Loucy (cell line): ENCODE data around the gene KCTD11.
A peak's percentile ranks its signal among the peaks of the same experiment; 100 is the strongest.

Experiments
- H2AFZ ChIP-seq: fragments of 200-600 bp; sonication (generic); 2 replicates; pipeline ENCODE4 v1.6.0; 2016; ENCODE audit warnings: antibody characterized with exemption, mild to moderate bottlenecking, low read length, moderate library complexity
- H3F3A ChIP-seq: fragments of 200-600 bp; 2 replicates; pipeline ENCODE4 v1.6.0; 2016; ENCODE audit warnings: antibody characterized with exemption, low read depth, mild to moderate bottlenecking
- H3K27me3 ChIP-seq: fragments of 200-600 bp; sonication (generic); 2 replicates; pipeline ENCODE4 v1.6.1; 2014; ENCODE audit warnings: low read length, mild to moderate bottlenecking; ENCODE audit not compliant: insufficient read depth, poor library complexity, severe bottlenecking
- H3K36me3 ChIP-seq: fragments of 200-600 bp; sonication (generic); 2 replicates; pipeline ENCODE4 v1.6.1; 2016; ENCODE audit warnings: low read length; ENCODE audit not compliant: insufficient read depth
- H3K4me1 ChIP-seq: fragments of 200-600 bp; sonication (generic); 2 replicates; pipeline ENCODE4 v1.5.1; 2014; ENCODE audit warnings: low read length, mild to moderate bottlenecking; ENCODE audit not compliant: insufficient read depth, poor library complexity, severe bottlenecking
- H3K4me2 ChIP-seq: fragments of 200-600 bp; sonication (generic); 2 replicates; pipeline ENCODE4 v1.6.0; 2014; ENCODE audit warnings: antibody characterized with exemption, low read length, low read depth, mild to moderate bottlenecking; ENCODE audit not compliant: poor library complexity, severe bottlenecking
- H3K4me3 ChIP-seq: fragments of 200-600 bp; sonication (generic); 2 replicates; pipeline ENCODE4 v1.5.1; 2014; ENCODE audit warnings: low read length, mild to moderate bottlenecking, mixed read lengths; ENCODE audit not compliant: poor library complexity, severe bottlenecking
- H3K79me2 ChIP-seq: fragments of 200-600 bp; sonication (generic); 2 replicates; pipeline ENCODE4 v1.6.1; 2014; ENCODE audit warnings: low read length; ENCODE audit not compliant: insufficient read depth
- H3K9ac ChIP-seq: fragments of 200-600 bp; sonication (generic); 2 replicates; pipeline ENCODE4 v1.6.0; 2014; ENCODE audit warnings: mild to moderate bottlenecking, low read depth, low read length, moderate library complexity; ENCODE audit not compliant: poor library complexity, severe bottlenecking
- H3K9me2 ChIP-seq: fragments of 200-600 bp; sonication (generic); replicated peaks from 2 replicates; pipeline ENCODE4 v1.6.1; 2016; ENCODE audit warnings: low read depth, low read length, mixed read lengths
- H3K9me3 ChIP-seq: fragments of 200-600 bp; sonication (generic); 2 replicates; pipeline ENCODE4 v1.6.1; 2014; ENCODE audit warnings: mild to moderate bottlenecking, antibody characterized with exemption, low read length, low read depth; ENCODE audit not compliant: insufficient read depth
- H4K20me1 ChIP-seq: fragments of 200-600 bp; sonication (generic); 2 replicates; pipeline ENCODE4 v1.6.0; 2014; ENCODE audit warnings: antibody characterized with exemption, low read length, mild to moderate bottlenecking; ENCODE audit not compliant: insufficient read depth, poor library complexity, severe bottlenecking
- CTCF ChIP-seq: fragments of 200-600 bp; sonication (generic); conservative IDR thresholded peaks from 2 replicates; pipeline ENCODE4 v1.5.1; 2014; ENCODE audit warnings: mild to moderate bottlenecking, antibody characterized with exemption, low read length
- EZH2phosphoT487 ChIP-seq: fragments of 200-600 bp; IDR thresholded peaks from 2 replicates; pipeline ENCODE4 v1.6.1; 2018; ENCODE audit warnings: antibody characterized with exemption, mild to moderate bottlenecking, moderate library complexity, borderline replicate concordance

KCTD11 gene

DNA sequence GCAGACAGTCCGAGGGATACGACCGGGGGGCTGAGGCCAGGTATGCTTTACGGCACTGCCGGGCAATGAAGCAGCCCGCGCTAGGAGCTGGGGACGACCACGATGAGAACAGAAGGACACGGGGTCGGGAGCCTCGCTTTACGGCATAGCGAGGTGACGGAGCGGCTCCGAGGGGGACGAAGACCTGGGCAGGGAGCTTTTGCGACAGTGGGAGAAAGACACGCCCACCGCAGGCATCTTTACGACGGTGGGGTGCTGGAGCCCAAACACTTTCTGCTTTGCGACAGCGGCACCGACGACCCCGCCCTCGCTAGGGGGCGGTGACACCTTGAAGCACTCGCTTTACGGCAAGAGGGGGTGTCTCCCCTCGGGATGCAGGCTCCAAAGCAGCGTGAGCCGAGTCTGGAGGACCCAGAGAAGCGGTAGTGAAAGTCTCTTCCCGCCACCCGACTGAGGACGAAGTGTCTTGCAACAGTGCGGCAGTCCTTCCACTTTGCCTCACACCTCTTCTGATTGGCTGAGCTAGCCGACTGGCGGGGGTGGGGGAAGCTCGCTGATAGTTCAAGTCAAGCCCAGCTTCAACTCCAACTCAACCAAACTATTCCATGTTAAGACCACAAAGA is 22.5 kb upstream of the KCTD11 start:
- Histone ChIP-seq H3K27me3 (no peaks in the 10 kb centered on the region), H3K9me2 (no peaks in the 10 kb centered on the region), H3K9me3 (no peaks in the 10 kb centered on the region), H3K36me3 (no peaks in the 10 kb centered on the region), H3K4me2 (peak overlapping the region; percentile 77), H3K79me2 (peaks cover 21% of the 10 kb centered on the region), H3F3A (no peaks in the 10 kb centered on the region), H3K9ac (peak overlapping the region; percentile 76), H3K4me1 (peaks cover 25% of the 10 kb centered on the region), H4K20me1 (peaks cover 5% of the 10 kb centered on the region), H2AFZ (peak overlapping the region; percentile 78), H3K4me3 (peak overlapping the region; percentile 84)
- no peak for TF ChIP-seq CTCF
- no peak for TF ChIP-seq EZH2phosphoT487

GRCh38 chr17:7329997-7330637 is 21.8 kb upstream of the KCTD11 start:
- Histone ChIP-seq H3F3A (no peaks in the 10 kb centered on the region), H4K20me1 (peaks cover 5% of the 10 kb centered on the region), H3K9me2 (no peaks in the 10 kb centered on the region), H3K79me2 (peaks cover 24% of the 10 kb centered on the region), H3K4me1 (peaks cover 31% of the 10 kb centered on the region), H3K4me3 (peak overlapping the region; percentile 84), H2AFZ (peak overlapping the region; percentile 78), H3K9ac (peak overlapping the region; percentile 76), H3K4me2 (peak overlapping the region; percentile 77), H3K27me3 (no peaks in the 10 kb centered on the region), H3K36me3 (no peaks in the 10 kb centered on the region), H3K9me3 (no peaks in the 10 kb centered on the region)
- TF ChIP-seq CTCF (no peak), EZH2phosphoT487 (no peak)

GRCh38 chr17:7330638-7331015 is 21.3 kb upstream of the KCTD11 start:
- H3K79me2 ChIP-seq = peaks cover 29% of the 10 kb centered on the region
- no peaks in the 10 kb centered on the region for H3K9me2 ChIP-seq
- peak overlapping the region; percentile 77 for H3K4me2 ChIP-seq
- H2AFZ ChIP-seq = peak overlapping the region; percentile 78; the same call in 1 of the 2 replicates
- H3K9me3 ChIP-seq = no peaks in the 10 kb centered on the region
- no peak for TF ChIP-seq EZH2phosphoT487
- TF ChIP-seq CTCF = no peak
- peak overlapping the region; percentile 76 for H3K9ac ChIP-seq
- H4K20me1 ChIP-seq = peaks cover 5% of the 10 kb centered on the region
- peak overlapping the region; percentile 84 for H3K4me3 ChIP-seq
- H3K4me1 ChIP-seq = peaks cover 37% of the 10 kb centered on the region
- no peaks in the 10 kb centered on the region for H3K27me3 ChIP-seq
- H3K36me3 ChIP-seq = no peaks in the 10 kb centered on the region
- H3F3A ChIP-seq = no peaks in the 10 kb centered on the region
